GM12864 (cell line): ENCODE results near the gene AP1G2.

Experiments
- DNase-seq: peaks from one replicate; pipeline ENCODE4 v3.0.0-alpha.2; 2011; ENCODE audit warnings: low read depth
- H3K4me3 ChIP-seq: 2 replicates; pipeline ENCODE4 v1.5.1; 2011; ENCODE audit warnings: mild to moderate bottlenecking, low read depth, low read length, control low read depth
- CTCF ChIP-seq: IDR thresholded peaks from 2 replicates; pipeline ENCODE4 v1.5.1; 2011; ENCODE audit warnings: low read depth, mild to moderate bottlenecking, moderate library complexity, low read length, control low read depth, inconsistent platforms; ENCODE audit errors: missing control alignments

AP1G2 gene

GRCh38 chr14:23518709-23519108, 48.9 kb downstream of the AP1G2 start:
- H3K4me3 ChIP-seq = no peak overlapping the region
- no peak for DNase-seq
- TF ChIP-seq CTCF = no peak

- no peak for DNase-seq
- no peak overlapping the region for H3K4me3 ChIP-seq
- TF ChIP-seq CTCF = no peak
These were observed 49.8 kb downstream of the AP1G2 start for GRCh38 chr14:23517650-23518326.

- TF ChIP-seq CTCF = no peak
- no peak overlapping the region for H3K4me3 ChIP-seq
- no peak for DNase-seq
These were observed 53.0 kb downstream of the AP1G2 start for GRCh38 chr14:23514644-23514957.

- no peak for TF ChIP-seq CTCF
- H3K4me3 ChIP-seq = no peak overlapping the region
- DNase-seq = no peak
These were observed 53.6 kb downstream of the AP1G2 start for GRCh38 chr14:23513818-23514643.

- no peak for DNase-seq
- no peak overlapping the region for H3K4me3 ChIP-seq
- no peak for TF ChIP-seq CTCF
These were observed 54.4 kb downstream of the AP1G2 start for GRCh38 chr14:23513005-23513817.

GRCh38 chr14:23512156-23512555, 55.4 kb downstream of the AP1G2 start:
- H3K4me3 ChIP-seq = no peak overlapping the region
- TF ChIP-seq CTCF = no peak
- DNase-seq = no peak
